ENCODE measurements around the gene SARDH. TPM values are rescaled to one million over a fixed set of nuclear protein-coding genes. Genes with fewer than 3 reads are reported as not detected.

SARDH gene
- total and polyA plus RNA-seq, 2 donors from 2014 or later: 4.6 to 12.0 TPM

DNA sequence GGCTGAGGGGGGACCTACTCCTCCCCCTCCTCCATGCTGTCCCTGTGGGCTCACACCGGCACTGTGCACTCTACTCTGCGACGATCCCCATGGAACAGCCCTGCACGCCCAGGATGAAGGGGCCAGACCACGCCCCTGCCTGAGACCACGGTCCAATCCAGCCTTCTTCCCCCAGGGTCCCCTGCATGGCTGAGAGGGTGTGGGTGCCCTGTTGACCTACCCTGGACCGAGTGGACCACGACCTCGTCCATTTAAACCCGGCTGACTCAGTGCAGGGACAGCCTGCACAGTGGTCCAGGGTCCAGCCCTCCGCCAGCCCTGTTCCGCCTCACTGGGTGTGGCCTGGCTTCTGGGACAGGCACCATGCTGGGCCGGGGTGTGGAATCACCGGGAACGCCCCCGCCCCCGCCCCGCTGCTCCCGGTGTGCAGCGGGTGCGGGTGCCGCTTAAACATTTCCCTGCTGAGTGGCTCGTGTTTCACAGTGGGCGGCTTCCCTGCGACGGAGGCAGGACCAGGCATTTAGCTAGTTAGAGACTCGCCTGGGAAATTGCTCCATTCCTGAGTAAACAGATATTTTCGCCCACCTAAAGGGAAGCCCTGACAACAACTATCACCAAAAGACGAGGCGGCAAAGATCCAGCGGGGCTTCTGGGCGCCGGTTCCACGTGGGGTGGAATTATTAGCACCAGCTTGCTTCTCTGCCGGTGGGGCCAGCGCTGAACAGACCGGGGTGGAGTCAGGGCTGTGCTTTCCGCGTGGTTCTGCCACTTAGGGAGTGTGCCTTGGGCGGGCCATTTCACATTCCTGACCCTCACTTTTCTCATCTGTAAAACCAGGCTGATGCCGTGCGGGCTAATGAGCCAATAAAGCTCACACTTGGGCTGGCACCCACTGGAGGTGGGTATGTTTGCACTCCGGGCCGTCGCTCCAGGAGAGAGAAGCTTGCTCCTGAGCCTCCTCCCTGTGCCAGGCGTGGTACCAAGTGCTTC, 79.4 kb downstream of the SARDH start:
- Histone ChIP-seq H3K27ac (ENCODE audit: low read depth in 2 of 2, low read length in 2 of 2) (no peak overlapping the region), H3K9ac (ENCODE audit: low read length in 3 of 3) (no peak overlapping the region), H3K4me1 (ENCODE audit: control insufficient read depth in 2 of 3, insufficient read depth in 2 of 3, low read depth in 1 of 3, low read length in 3 of 3) (peaks cover 0 to 13% (median 0%) of the 10 kb centered on the region in 3 donors), H3K9me3 (ENCODE audit: control insufficient read depth in 2 of 3, insufficient read depth in 1 of 3, low read length in 3 of 3) (no peaks in the 10 kb centered on the region), H3K27me3 (ENCODE audit: control insufficient read depth, insufficient read depth, low read length) (peaks cover 2% of the 10 kb centered on the region), H3K4me3 (ENCODE audit: low read length in 3 of 3) (peak overlapping the region in 1 of 3 donors; percentile 20), H3K36me3 (ENCODE audit: control insufficient read depth in 2 of 3, insufficient read depth in 3 of 3, low read length in 3 of 3) (no peaks in the 10 kb centered on the region)
- intact Hi-C loops (cut with DNase I): no loop called here
- FAIRE-seq: no peak
- DNase-seq: peak; percentile 61 to 85 (median 78)
- TF ChIP-seq, protein P1, sequence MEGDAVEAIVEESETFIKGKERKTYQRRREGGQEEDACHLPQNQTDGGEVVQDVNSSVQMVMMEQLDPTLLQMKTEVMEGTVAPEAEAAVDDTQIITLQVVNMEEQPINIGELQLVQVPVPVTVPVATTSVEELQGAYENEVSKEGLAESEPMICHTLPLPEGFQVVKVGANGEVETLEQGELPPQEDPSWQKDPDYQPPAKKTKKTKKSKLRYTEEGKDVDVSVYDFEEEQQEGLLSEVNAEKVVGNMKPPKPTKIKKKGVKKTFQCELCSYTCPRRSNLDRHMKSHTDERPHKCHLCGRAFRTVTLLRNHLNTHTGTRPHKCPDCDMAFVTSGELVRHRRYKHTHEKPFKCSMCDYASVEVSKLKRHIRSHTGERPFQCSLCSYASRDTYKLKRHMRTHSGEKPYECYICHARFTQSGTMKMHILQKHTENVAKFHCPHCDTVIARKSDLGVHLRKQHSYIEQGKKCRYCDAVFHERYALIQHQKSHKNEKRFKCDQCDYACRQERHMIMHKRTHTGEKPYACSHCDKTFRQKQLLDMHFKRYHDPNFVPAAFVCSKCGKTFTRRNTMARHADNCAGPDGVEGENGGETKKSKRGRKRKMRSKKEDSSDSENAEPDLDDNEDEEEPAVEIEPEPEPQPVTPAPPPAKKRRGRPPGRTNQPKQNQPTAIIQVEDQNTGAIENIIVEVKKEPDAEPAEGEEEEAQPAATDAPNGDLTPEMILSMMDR (IDR thresholded peaks at IDR 0.05; ENCODE audit: borderline replicate concordance, extremely low read depth, insufficient read depth): no peak

DNA sequence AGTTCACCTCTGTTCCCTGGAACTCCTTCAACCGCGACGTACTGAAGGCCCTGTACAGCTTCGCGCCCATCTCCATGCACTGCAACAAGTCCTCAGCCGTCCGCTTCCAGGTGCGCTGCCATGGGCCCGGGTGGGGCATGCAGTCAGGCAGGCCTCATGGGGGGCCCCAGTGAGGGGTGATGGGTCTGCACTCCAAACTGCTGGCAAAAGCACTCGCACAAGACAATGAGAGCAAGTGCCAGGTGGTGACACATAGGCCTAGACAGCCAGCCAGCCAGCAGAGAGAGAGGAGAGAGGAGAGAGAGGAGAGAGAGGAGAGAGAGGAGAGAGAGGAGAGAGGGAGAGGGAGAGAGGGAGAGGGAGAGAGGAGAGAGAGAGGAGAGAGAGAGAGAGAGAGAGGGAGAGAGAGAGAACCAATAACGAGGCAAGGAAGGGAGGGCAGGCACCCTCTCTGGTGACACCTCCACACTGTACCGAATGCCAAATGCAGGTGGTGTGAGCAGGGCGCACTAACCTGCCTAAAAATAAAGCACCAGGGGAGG, 81.0 kb downstream of the SARDH start:
- H3K27me3 ChIP-seq (ENCODE audit: control insufficient read depth, insufficient read depth, low read length): peaks cover 2% of the 10 kb centered on the region
- DNase-seq: peak in 2 of 5 donors; percentile 37 to 48

DNA sequence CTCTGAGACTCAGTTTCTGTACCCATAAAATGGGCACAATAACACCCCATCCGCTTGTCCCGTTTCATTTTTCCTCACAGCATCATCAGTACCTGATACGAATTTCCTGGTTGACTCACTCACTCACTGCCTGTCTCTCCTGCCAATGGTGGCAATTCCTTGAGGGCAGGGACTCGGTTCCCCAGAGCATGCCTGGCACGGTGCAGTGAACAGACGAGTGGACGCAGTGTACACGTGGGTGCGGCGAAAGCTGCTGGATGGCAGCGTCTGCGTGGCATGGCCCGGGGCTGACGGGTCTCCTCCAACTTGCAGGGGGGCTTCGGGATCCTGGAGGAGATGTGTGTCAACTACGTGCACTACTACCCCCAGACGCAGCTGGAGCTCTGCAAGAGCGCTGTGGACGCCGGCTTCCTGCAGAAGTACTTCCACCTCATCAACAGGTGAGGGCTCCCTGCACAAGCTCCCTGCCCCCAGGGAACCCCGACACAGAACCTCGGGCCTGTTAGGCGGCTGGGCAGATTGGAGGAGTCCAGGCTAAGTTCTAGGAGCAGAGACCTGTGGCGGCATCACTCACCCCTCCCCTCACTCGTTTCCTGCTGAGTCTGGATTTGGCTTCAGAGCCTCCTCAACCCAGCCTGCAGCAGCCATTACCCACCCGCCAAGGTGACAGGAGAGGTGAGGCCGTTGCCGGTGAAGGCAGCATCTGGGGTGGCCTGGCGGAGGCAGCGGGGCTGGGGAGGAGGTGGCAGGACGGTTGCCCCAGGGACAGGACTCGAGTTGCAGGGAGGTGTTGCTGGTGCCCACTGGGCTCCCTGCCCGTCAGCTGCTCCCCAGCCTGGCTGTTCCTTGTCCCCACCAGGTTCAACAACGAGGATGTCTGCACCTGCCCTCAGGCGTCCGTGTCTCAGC, 81.7 kb downstream of the SARDH start:
- Histone ChIP-seq H3K4me1 (ENCODE audit: control insufficient read depth in 2 of 3, insufficient read depth in 2 of 3, low read depth in 1 of 3, low read length in 3 of 3) (peaks cover 0 to 13% (median 0%) of the 10 kb centered on the region in 3 donors), H3K9me3 (ENCODE audit: control insufficient read depth in 2 of 3, insufficient read depth in 1 of 3, low read length in 3 of 3) (no peaks in the 10 kb centered on the region), H3K9ac (ENCODE audit: low read length in 3 of 3) (no peak overlapping the region), H3K27me3 (ENCODE audit: control insufficient read depth, insufficient read depth, low read length) (peaks cover 2% of the 10 kb centered on the region), H3K4me3 (ENCODE audit: low read length in 3 of 3) (no peak overlapping the region), H3K27ac (ENCODE audit: low read depth in 2 of 2, low read length in 2 of 2) (no peak overlapping the region), H3K36me3 (ENCODE audit: control insufficient read depth in 2 of 3, insufficient read depth in 3 of 3, low read length in 3 of 3) (no peaks in the 10 kb centered on the region)
- no peak for FAIRE-seq
- intact Hi-C loops (cut with DNase I): no loop called here
- TF ChIP-seq, protein P1 (IDR thresholded peaks at IDR 0.05; ENCODE audit: borderline replicate concordance, extremely low read depth, insufficient read depth): no peak
- DNase-seq: peak in 3 of 5 donors; percentile 28 to 73 (median 31)

More for the DNA sequence above, 81.0 kb downstream of the SARDH start:
- intact Hi-C loops (cut with DNase I): no loop called here
- FAIRE-seq: no peak
- no peak overlapping the region for H3K9ac ChIP-seq (ENCODE audit: low read length in 3 of 3)
- no peak overlapping the region for H3K4me3 ChIP-seq (ENCODE audit: low read length in 3 of 3)
- TF ChIP-seq, protein P1 (IDR thresholded peaks at IDR 0.05; ENCODE audit: borderline replicate concordance, extremely low read depth, insufficient read depth): no peak
- no peaks in the 10 kb centered on the region for H3K36me3 ChIP-seq (ENCODE audit: control insufficient read depth in 2 of 3, insufficient read depth in 3 of 3, low read length in 3 of 3)
- H3K4me1 ChIP-seq (ENCODE audit: control insufficient read depth in 2 of 3, insufficient read depth in 2 of 3, low read depth in 1 of 3, low read length in 3 of 3): peaks cover 0 to 13% (median 0%) of the 10 kb centered on the region in 3 donors
- H3K9me3 ChIP-seq (ENCODE audit: control insufficient read depth in 2 of 3, insufficient read depth in 1 of 3, low read length in 3 of 3): no peaks in the 10 kb centered on the region
- H3K27ac ChIP-seq (ENCODE audit: low read depth in 2 of 2, low read length in 2 of 2): no peak overlapping the region

All from kidney (tissue), 14 donors.